ENCODE measurements around the gene CRELD1. TPM values are rescaled to one million over a fixed set of nuclear protein-coding genes. Genes with fewer than 3 reads are reported as not detected.
"Not testable (repeated sequence)": the region's sequence is repeated elsewhere in the genome, so short reads cannot be mapped to it uniquely, and the experiment has no call there.

Gene CRELD1
- total RNA-seq, 1 donor from 2014 or later: 26.5 TPM

GRCh38 chr3:9938966-9939365 is 5.3 kb downstream of the CRELD1 start:
- Mint-ChIP-seq H3K27me3 (ENCODE audit: low read depth) (no peaks in the 10 kb centered on the region), H3K27ac (ENCODE audit: unreplicated experiment) (no peak overlapping the region), H3K36me3 (ENCODE audit: low read depth) (peaks cover 5% of the 10 kb centered on the region), H3K4me3 (ENCODE audit: unreplicated experiment) (no peak overlapping the region), H3K9me3 (ENCODE audit: low read depth) (no peaks in the 10 kb centered on the region), H3K4me1 (ENCODE audit: low read depth) (peaks cover 18% of the 10 kb centered on the region)
- TF ChIP-seq CTCF (IDR thresholded peaks at IDR 0.05): no peak
- no peak for DNase-seq (ENCODE audit: low spot score)

- not testable (repeated sequence) for H3K9me3 Mint-ChIP-seq (ENCODE audit: low read depth); H3K27ac Mint-ChIP-seq (ENCODE audit: unreplicated experiment); H3K36me3 Mint-ChIP-seq (ENCODE audit: low read depth); H3K4me1 Mint-ChIP-seq (ENCODE audit: low read depth); H3K4me3 Mint-ChIP-seq (ENCODE audit: unreplicated experiment); H3K27me3 Mint-ChIP-seq (ENCODE audit: low read depth); DNase-seq (ENCODE audit: low spot score)
Observed at GRCh38 chr3:9939906-9940305, 6.3 kb downstream of the CRELD1 start.

GRCh38 chr3:9940746-9941145 is 7.1 kb downstream of the CRELD1 start:
- peaks cover 5% of the 10 kb centered on the region for H3K36me3 Mint-ChIP-seq (ENCODE audit: low read depth)
- no peak overlapping the region for H3K4me3 Mint-ChIP-seq (ENCODE audit: unreplicated experiment)
- no peaks in the 10 kb centered on the region for H3K9me3 Mint-ChIP-seq (ENCODE audit: low read depth)
- no peaks in the 10 kb centered on the region for H3K27me3 Mint-ChIP-seq (ENCODE audit: low read depth)
- DNase-seq (ENCODE audit: low spot score): no peak
- TF ChIP-seq CTCF (IDR thresholded peaks at IDR 0.05): no peak
- H3K27ac Mint-ChIP-seq (ENCODE audit: unreplicated experiment): no peak overlapping the region
- H3K4me1 Mint-ChIP-seq (ENCODE audit: low read depth): peaks cover 6% of the 10 kb centered on the region

- H3K9me3 Mint-ChIP-seq (ENCODE audit: low read depth): no peaks in the 10 kb centered on the region
- no peaks in the 10 kb centered on the region for H3K27me3 Mint-ChIP-seq (ENCODE audit: low read depth)
- peaks cover 12% of the 10 kb centered on the region for H3K4me1 Mint-ChIP-seq (ENCODE audit: low read depth)
- no peak for TF ChIP-seq CTCF (IDR thresholded peaks at IDR 0.05)
- DNase-seq (ENCODE audit: low spot score): peak; percentile 4
- peaks cover 3% of the 10 kb centered on the region for H3K36me3 Mint-ChIP-seq (ENCODE audit: low read depth)
- no peak overlapping the region for H3K4me3 Mint-ChIP-seq (ENCODE audit: unreplicated experiment)
- no peak overlapping the region for H3K27ac Mint-ChIP-seq (ENCODE audit: unreplicated experiment)
Observed at GRCh38 chr3:9942164-9942563, 8.5 kb downstream of the CRELD1 start.

- DNase-seq (ENCODE audit: low spot score): peak; percentile 74
- H3K27me3 Mint-ChIP-seq (ENCODE audit: low read depth): no peaks in the 10 kb centered on the region
- H3K9me3 Mint-ChIP-seq (ENCODE audit: low read depth): no peaks in the 10 kb centered on the region
- TF ChIP-seq CTCF (IDR thresholded peaks at IDR 0.05): no peak
- no peak overlapping the region for H3K4me3 Mint-ChIP-seq (ENCODE audit: unreplicated experiment)
- peaks cover 17% of the 10 kb centered on the region for H3K4me1 Mint-ChIP-seq (ENCODE audit: low read depth)
- peaks cover 2% of the 10 kb centered on the region for H3K36me3 Mint-ChIP-seq (ENCODE audit: low read depth)
- no peak overlapping the region for H3K27ac Mint-ChIP-seq (ENCODE audit: unreplicated experiment)
Observed at GRCh38 chr3:9942934-9943690, 9.5 kb downstream of the CRELD1 start.

GRCh38 chr3:9944271-9944670 is 10.6 kb downstream of the CRELD1 start:
- Mint-ChIP-seq H3K27ac (ENCODE audit: unreplicated experiment) (no peak overlapping the region), H3K4me3 (ENCODE audit: unreplicated experiment) (no peak overlapping the region), H3K27me3 (ENCODE audit: low read depth) (no peaks in the 10 kb centered on the region), H3K9me3 (ENCODE audit: low read depth) (no peaks in the 10 kb centered on the region), H3K36me3 (ENCODE audit: low read depth) (peaks cover 2% of the 10 kb centered on the region), H3K4me1 (ENCODE audit: low read depth) (peaks cover 17% of the 10 kb centered on the region)
- no peak for TF ChIP-seq CTCF (IDR thresholded peaks at IDR 0.05)
- peak; percentile 68 for DNase-seq (ENCODE audit: low spot score)
